H9 (cell line): Measurements from ENCODE around the gene LRIG1. TPM values are rescaled to one million over a fixed set of nuclear protein-coding genes. Genes with fewer than 3 reads are reported as not detected.

Experiments used
- DNase-seq: peaks from one replicate; pipeline ENCODE4 v3.0.0-alpha.2; 2017
- H2AFZ ChIP-seq: one replicate; pipeline ENCODE4 v1.6.1; 2013; ENCODE audit warnings: mild to moderate bottlenecking, low read length, control low read depth, moderate library complexity
- H2AK5ac ChIP-seq: 2 replicates; pipeline ENCODE4 v1.6.1; 2013; ENCODE audit warnings: low read length, control low read depth, mixed read lengths; ENCODE audit not compliant: insufficient read length
- H2BK120ac ChIP-seq: one replicate; pipeline ENCODE4 v1.6.1; 2013; ENCODE audit warnings: low read depth, mild to moderate bottlenecking, low read length, control low read depth, inconsistent platforms; ENCODE audit not compliant: poor library complexity, severe bottlenecking
- H2BK12ac ChIP-seq: 2 replicates; pipeline ENCODE4 v1.6.1; 2013; ENCODE audit warnings: low read length, control low read depth, mixed read lengths, low read depth; ENCODE audit not compliant: insufficient read length
- H2BK15ac ChIP-seq: 2 replicates; pipeline ENCODE4 v1.6.1; 2013; ENCODE audit warnings: low read depth, low read length, control low read depth
- H2BK20ac ChIP-seq: one replicate; pipeline ENCODE4 v1.6.1; 2013; ENCODE audit warnings: low read depth, mild to moderate bottlenecking, low read length, control low read depth, inconsistent platforms; ENCODE audit not compliant: poor library complexity, severe bottlenecking
- H2BK5ac ChIP-seq: 2 replicates; pipeline ENCODE4 v1.6.1; 2013; ENCODE audit warnings: low read length, control low read depth, mixed read lengths; ENCODE audit not compliant: insufficient read length
- H3K14ac ChIP-seq: 2 replicates; pipeline ENCODE4 v1.6.1; 2013; ENCODE audit warnings: low read length, control low read depth; ENCODE audit not compliant: insufficient read depth
- H3K18ac ChIP-seq: 2 replicates; pipeline ENCODE4 v1.6.1; 2013; ENCODE audit warnings: low read depth, mild to moderate bottlenecking, mixed read lengths, low read length, control low read depth; ENCODE audit not compliant: insufficient read length
- H3K23ac ChIP-seq: 2 replicates; pipeline ENCODE4 v1.6.1; 2013; ENCODE audit warnings: low read length, control low read depth, mixed read lengths, low read depth; ENCODE audit not compliant: insufficient read length
- H3K23me2 ChIP-seq: 2 replicates; pipeline ENCODE4 v1.6.1; 2013; ENCODE audit warnings: low read depth, mild to moderate bottlenecking, mixed read lengths, low read length, control low read depth; ENCODE audit not compliant: insufficient read length, poor library complexity, severe bottlenecking
- H3K27ac ChIP-seq: 2 replicates; pipeline ENCODE4 v1.5.1; 2013; ENCODE audit warnings: low read length, control low read depth, mixed read lengths, low read depth; ENCODE audit not compliant: insufficient read length
- H3K27me3 ChIP-seq: 2 replicates; pipeline ENCODE4 v1.6.1; 2013; ENCODE audit warnings: low read length, control low read depth, inconsistent platforms; ENCODE audit not compliant: insufficient read depth
- H3K4ac ChIP-seq: 2 replicates; pipeline ENCODE4 v1.6.1; 2013; ENCODE audit warnings: low read depth, mild to moderate bottlenecking, control low read depth, inconsistent platforms, low read length, moderate library complexity
- H3K4me1 ChIP-seq: 2 replicates; pipeline ENCODE4 v1.6.1; 2013; ENCODE audit warnings: low read length, control low read depth, inconsistent platforms; ENCODE audit not compliant: insufficient read depth
- H3K4me2 ChIP-seq: 2 replicates; pipeline ENCODE4 v1.6.1; 2013; ENCODE audit warnings: low read length, control low read depth, mixed read lengths; ENCODE audit not compliant: insufficient read length, insufficient read depth
- H3K56ac ChIP-seq: 2 replicates; pipeline ENCODE4 v1.6.1; 2013; ENCODE audit warnings: low read depth, mild to moderate bottlenecking, mixed read lengths, low read length, control low read depth; ENCODE audit not compliant: insufficient read length
- H3K79me1 ChIP-seq: 2 replicates; pipeline ENCODE4 v1.6.1; 2013; ENCODE audit warnings: low read depth, mild to moderate bottlenecking, moderate library complexity, low read length, control low read depth, inconsistent platforms; ENCODE audit not compliant: insufficient read depth, poor library complexity, severe bottlenecking
- H3K79me2 ChIP-seq: 2 replicates; pipeline ENCODE4 v1.6.1; 2013; ENCODE audit warnings: low read length, control low read depth, inconsistent platforms; ENCODE audit not compliant: insufficient read depth
- H3K9ac ChIP-seq: 2 replicates; pipeline ENCODE4 v1.6.1; 2013; ENCODE audit warnings: low read length, control low read depth, mixed read lengths; ENCODE audit not compliant: insufficient read length; ENCODE audit errors: extremely low read depth
- H3K9me3 ChIP-seq: one replicate; pipeline ENCODE4 v1.6.1; 2013; ENCODE audit warnings: low read depth, low read length, inconsistent platforms; ENCODE audit not compliant: control insufficient read depth
- H3T11ph ChIP-seq: one replicate; pipeline ENCODE4 v1.6.1; 2013; ENCODE audit warnings: mild to moderate bottlenecking, low read length, control low read depth, inconsistent platforms
- H4K20me1 ChIP-seq: one replicate; pipeline ENCODE4 v1.6.1; 2013; ENCODE audit not compliant: control insufficient read depth, insufficient read length, insufficient read depth
- H4K5ac ChIP-seq: 2 replicates; pipeline ENCODE4 v1.6.1; 2013; ENCODE audit warnings: low read depth, mild to moderate bottlenecking, mixed read lengths, low read length, control low read depth; ENCODE audit not compliant: insufficient read length
- H4K8ac ChIP-seq: replicated peaks from 2 replicates; pipeline ENCODE4 v1.6.1; 2013; ENCODE audit warnings: low read length, control low read depth, mixed read lengths, low read depth; ENCODE audit not compliant: insufficient read length
- H4K91ac ChIP-seq: 2 replicates; pipeline ENCODE4 v1.6.1; 2013; ENCODE audit warnings: low read depth, mild to moderate bottlenecking, moderate library complexity, mixed read lengths, low read length, control low read depth; ENCODE audit not compliant: insufficient read length
- H3K27ac Mint-ChIP-seq, 3 experiments: 2 replicates in 2 of 3; 3 replicates in 1 of 3; pipeline ENCODE4 v1.8.0; 2020 to 2021; ENCODE audit warnings: mixed read lengths in 3 of 3, mild to moderate bottlenecking in 1 of 3, moderate library complexity in 1 of 3
- H3K27me3 Mint-ChIP-seq: 2 replicates; pipeline ENCODE4 v1.8.0; 2021; ENCODE audit warnings: low read depth, mild to moderate bottlenecking, moderate library complexity, mixed read lengths
- H3K36me3 Mint-ChIP-seq, 3 experiments: 2 replicates in 2 of 3; 3 replicates in 1 of 3; pipeline ENCODE4 v1.8.0; 2020 to 2021; ENCODE audit warnings: low read depth in 3 of 3, mixed read lengths in 3 of 3; ENCODE audit not compliant: insufficient read depth in 1 of 3
- H3K4me1 Mint-ChIP-seq, 2 experiments: 2 replicates each; pipeline ENCODE4 v1.8.0; 2020; ENCODE audit warnings: mixed read lengths in 2 of 2
- H3K4me3 Mint-ChIP-seq, 2 experiments: 2 replicates in 1 of 2; 3 replicates in 1 of 2; pipeline ENCODE4 v1.8.0; 2020 to 2021; ENCODE audit warnings: mild to moderate bottlenecking in 2 of 2, mixed read lengths in 2 of 2, moderate library complexity in 1 of 2
- H3K9me3 Mint-ChIP-seq, 2 experiments: 2 replicates in 1 of 2; 3 replicates in 1 of 2; pipeline ENCODE4 v1.8.0; 2020; ENCODE audit warnings: mild to moderate bottlenecking in 2 of 2, mixed read lengths in 2 of 2, moderate library complexity in 1 of 2
- CTCF ChIP-seq: fragments of 200-600 bp; sonication (generic); conservative IDR thresholded peaks from 3 replicates; pipeline ENCODE4 v1.8.0; 2021; ENCODE audit warnings: antibody characterized with exemption, mild to moderate bottlenecking
- WGBS: extraction: QIAGEN DNeasy Blood & Tissue Kit; methylation state at CpG from one replicate; pipeline ENCODE4 v1.1.7; 2013; ENCODE audit warnings: missing lambda C conversion rate, low lambda C conversion rate, mixed read lengths; ENCODE audit not compliant: insufficient read length; ENCODE audit errors: extremely low coverage; 5-methylcytosine and 5-hydroxymethylcytosine counted together
- total RNA-seq: library from RNA; stranded (reverse); gene quantifications from 2 replicates; pipeline ENCODE4 v1.2.1, GENCODE V29; 2021

The LRIG1 gene
- total RNA-seq, 1 experiment from 2014 or later: 70.3 TPM

DNA sequence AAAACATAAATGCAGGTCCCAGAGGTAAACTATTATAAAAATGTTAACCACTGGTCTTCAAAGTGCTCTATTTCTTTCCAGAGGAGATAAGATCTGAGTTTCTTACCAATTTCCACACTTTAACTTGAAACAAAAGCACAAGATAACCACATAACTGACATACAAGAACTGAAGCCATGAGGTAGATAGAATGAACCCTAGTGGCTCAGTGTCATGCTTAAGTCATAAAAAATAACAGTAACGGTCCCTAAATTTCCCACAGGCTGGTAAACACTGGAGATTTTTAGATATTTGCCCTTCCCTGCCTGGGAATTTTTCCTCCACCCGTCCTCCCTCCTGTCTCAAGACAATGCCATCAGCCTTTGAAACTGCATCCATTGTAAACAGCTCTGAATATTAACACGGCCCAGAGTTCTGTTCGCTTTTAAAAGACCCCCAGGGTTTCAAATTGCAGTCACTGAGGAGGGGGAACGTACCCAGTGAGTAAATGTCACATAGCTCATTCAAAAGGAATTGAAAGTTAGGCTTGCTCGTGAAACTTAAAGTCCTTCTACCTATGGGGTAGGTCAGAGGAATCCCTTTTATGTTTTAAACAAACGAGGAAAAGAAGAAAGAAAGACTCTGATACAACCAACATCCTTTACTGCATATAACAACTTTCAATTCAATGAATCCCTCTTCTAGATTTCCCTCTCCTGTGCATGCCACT lies 5.7 kb downstream of the LRIG1 start:
- no peaks in the 10 kb centered on the region for H3K27me3 ChIP-seq
- Mint-ChIP-seq H3K4me3 (peak overlapping the region; percentile 40 to 99), H3K9me3 (peaks cover 0 to 3% of the 10 kb centered on the region in 2 experiments; a peak in 4 of 5 replicates), H3K27me3 (no peaks in the 10 kb centered on the region), H3K36me3 (peaks cover 2 to 12% (median 10%) of the 10 kb centered on the region in 3 experiments; a peak in 6 of 7 replicates), H3K27ac (peak overlapping the region; percentile 69 to 97 (median 96)), H3K4me1 (peaks cover 90 to 92% of the 10 kb centered on the region in 2 experiments)
- no peak overlapping the region for H3K18ac ChIP-seq
- H3K23me2 ChIP-seq: peaks cover 13% of the 10 kb centered on the region
- no peaks in the 10 kb centered on the region for H3K9me3 ChIP-seq
- H4K91ac ChIP-seq: no peak overlapping the region
- H3K4me2 ChIP-seq: peak overlapping the region; percentile 90
- H3K23ac ChIP-seq: no peak overlapping the region
- no CpG with 5 or more reads among the region's 7 CpGs for WGBS
- no peak overlapping the region for H2AK5ac ChIP-seq
- peaks cover 55% of the 10 kb centered on the region for H3K79me2 ChIP-seq
- H3K4me1 ChIP-seq: peaks cover 28% of the 10 kb centered on the region
- no peak overlapping the region for H4K8ac ChIP-seq
- no peak for TF ChIP-seq CTCF
- no peak overlapping the region for H3K4ac ChIP-seq
- H3K56ac ChIP-seq: no peak overlapping the region
- H2BK20ac ChIP-seq: no peak overlapping the region
- H2AFZ ChIP-seq: no peak overlapping the region
- no peaks in the 10 kb centered on the region for H3K79me1 ChIP-seq
- H4K5ac ChIP-seq: no peak overlapping the region
- H2BK5ac ChIP-seq: no peak overlapping the region
- H2BK15ac ChIP-seq: no peak overlapping the region; the same call in 1 of the 2 replicates
- no peak overlapping the region for H3K14ac ChIP-seq
- no peak for DNase-seq
- H4K20me1 ChIP-seq: peaks cover 2% of the 10 kb centered on the region
- no peak overlapping the region for H3T11ph ChIP-seq
- H3K9ac ChIP-seq: no peak overlapping the region
- no peak overlapping the region for H2BK120ac ChIP-seq
- no peak overlapping the region for H2BK12ac ChIP-seq
- H3K27ac ChIP-seq: peak overlapping the region; percentile 97
